HEK293T (cell line): Measurements from ENCODE around the gene SCN7A.

Source experiments
- ARNT ChIP-seq: fragments of 450-650 bp; IDR thresholded peaks from 2 replicates; pipeline ENCODE4 v1.6.1; 2017; ENCODE audit warnings: mild to moderate bottlenecking
- BHLHE40 ChIP-seq: fragments of 450-650 bp; IDR thresholded peaks from 2 replicates; pipeline ENCODE4 v1.6.1; 2016; ENCODE audit warnings: mild to moderate bottlenecking, moderate library complexity, borderline replicate concordance
- CTBP1 ChIP-seq: fragments of 450-650 bp; IDR thresholded peaks from 2 replicates; pipeline ENCODE4 v1.6.1; 2016; ENCODE audit warnings: borderline replicate concordance
- ELF4 ChIP-seq: fragments of 450-650 bp; IDR thresholded peaks from 2 replicates; pipeline ENCODE4 v1.6.1; 2017; ENCODE audit warnings: antibody characterized with exemption
- FOXA1 ChIP-seq: fragments of 450-650 bp; IDR thresholded peaks from 2 replicates; pipeline ENCODE4 v1.6.1; 2016; ENCODE audit warnings: mild to moderate bottlenecking
- FOXK2 ChIP-seq: fragments of 450-650 bp; IDR thresholded peaks from 2 replicates; pipeline ENCODE4 v1.6.1; 2016; ENCODE audit warnings: mild to moderate bottlenecking
- FOXM1 ChIP-seq: fragments of 450-650 bp; IDR thresholded peaks from 2 replicates; pipeline ENCODE4 v1.6.1; 2017; ENCODE audit warnings: mild to moderate bottlenecking, borderline replicate concordance
- HDGF ChIP-seq: fragments of 450-650 bp; IDR thresholded peaks from 2 replicates; pipeline ENCODE4 v1.6.1; 2017; ENCODE audit warnings: antibody characterized with exemption, borderline replicate concordance
- LEF1 ChIP-seq: fragments of 450-650 bp; IDR thresholded peaks from 2 replicates; pipeline ENCODE4 v1.6.1; 2017; ENCODE audit warnings: mild to moderate bottlenecking, borderline replicate concordance
- SP1 ChIP-seq: fragments of 450-650 bp; IDR thresholded peaks from 2 replicates; pipeline ENCODE4 v1.6.1; 2017
- SUZ12 ChIP-seq: fragments of 450-650 bp; IDR thresholded peaks from 2 replicates; pipeline ENCODE4 v1.6.1; 2016; ENCODE audit warnings: mild to moderate bottlenecking
- TARDBP ChIP-seq: fragments of 450-650 bp; IDR thresholded peaks from 2 replicates; pipeline ENCODE4 v1.6.1; 2016

DNA sequence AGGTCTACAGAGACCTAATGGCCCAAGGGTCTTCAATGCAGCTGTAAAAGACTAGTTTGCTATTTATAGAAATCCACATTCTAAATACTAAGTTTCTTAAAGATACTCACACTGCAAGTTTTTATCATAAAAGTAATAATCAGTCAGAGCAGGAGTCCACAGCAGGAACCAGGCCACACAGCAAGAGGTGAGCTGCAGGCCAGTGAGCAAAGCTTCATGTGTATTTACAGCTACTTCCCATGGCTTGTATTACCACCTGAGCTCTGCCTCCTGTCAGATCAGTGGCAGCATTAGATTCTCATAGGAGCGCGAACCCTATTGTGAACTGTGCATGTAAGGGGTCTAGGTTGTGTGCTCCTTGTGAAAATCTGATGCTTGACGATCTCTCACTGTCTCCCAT lies 111.6 kb downstream of the SCN7A start:
- no peak for TF ChIP-seq FOXA1
- no peak for TF ChIP-seq ARNT
- no peak for TF ChIP-seq HDGF
- TF ChIP-seq SP1 = no peak
- TF ChIP-seq SUZ12 = no peak
- no peak for TF ChIP-seq FOXK2
- no peak for TF ChIP-seq TARDBP
- TF ChIP-seq FOXM1 = no peak
- TF ChIP-seq ELF4 = no peak
- no peak for TF ChIP-seq CTBP1
- no peak for TF ChIP-seq BHLHE40
- no peak for TF ChIP-seq LEF1
